Neural progenitor cell (in vitro differentiated cells): ENCODE measurements around the gene IFNK. TPM values are rescaled to one million over a fixed set of nuclear protein-coding genes. Genes with fewer than 3 reads are reported as not detected.

Source experiments
- DNase-seq: peaks from one replicate; pipeline ENCODE4 v3.0.0-alpha.2; 2016; ENCODE audit warnings: low spot score
- H2AFZ ChIP-seq: fragments of 200-600 bp; sonication (generic); replicated peaks from 2 replicates; pipeline ENCODE4 v1.6.1; 2016; ENCODE audit warnings: antibody characterized with exemption
- H3F3A ChIP-seq: fragments of 200-600 bp; sonication (generic); 2 replicates; pipeline ENCODE4 v1.6.1; 2016; ENCODE audit warnings: antibody characterized with exemption, low read depth
- H3K27ac ChIP-seq: fragments of 200-600 bp; sonication (generic); 2 replicates; pipeline ENCODE4 v1.5.1; 2016; ENCODE audit warnings: mild to moderate bottlenecking
- H3K27me3 ChIP-seq: fragments of 200-600 bp; sonication (generic); 2 replicates; pipeline ENCODE4 v1.6.1; 2016; ENCODE audit warnings: mild to moderate bottlenecking, moderate library complexity
- H3K36me3 ChIP-seq: fragments of 200-600 bp; sonication (generic); 2 replicates; pipeline ENCODE4 v1.5.1; 2016
- H3K4me1 ChIP-seq: fragments of 200-600 bp; sonication (generic); 2 replicates; pipeline ENCODE4 v1.6.1; 2016; ENCODE audit warnings: mixed run types
- H3K4me2 ChIP-seq: fragments of 200-600 bp; sonication (generic); 2 replicates; pipeline ENCODE4 v1.6.1; 2016
- H3K4me3 ChIP-seq: fragments of 200-600 bp; sonication (generic); 2 replicates; pipeline ENCODE4 v1.5.1; 2016
- H3K79me2 ChIP-seq: fragments of 200-600 bp; sonication (generic); 2 replicates; pipeline ENCODE4 v1.6.1; 2016; ENCODE audit warnings: low read depth
- H3K9ac ChIP-seq: fragments of 200-600 bp; sonication (generic); 2 replicates; pipeline ENCODE4 v1.6.1; 2016
- H3K9me3 ChIP-seq: fragments of 200-600 bp; sonication (generic); 2 replicates; pipeline ENCODE4 v1.5.1; 2016; ENCODE audit warnings: low read depth
- H4K20me1 ChIP-seq: fragments of 200-600 bp; sonication (generic); 2 replicates; pipeline ENCODE4 v1.6.1; 2016; ENCODE audit warnings: low read depth
- H3K27ac Mint-ChIP-seq: 3 replicates; pipeline ENCODE4 v1.8.0; 2021; ENCODE audit warnings: mixed read lengths
- H3K27me3 Mint-ChIP-seq: 2 replicates; pipeline ENCODE4 v1.8.0; 2022; ENCODE audit warnings: low read depth, mild to moderate bottlenecking, inconsistent platforms, moderate library complexity, mixed read lengths; ENCODE audit not compliant: insufficient read depth
- H3K36me3 Mint-ChIP-seq: 3 replicates; pipeline ENCODE4 v1.8.0; 2021; ENCODE audit warnings: mixed read lengths
- H3K4me1 Mint-ChIP-seq: 3 replicates; pipeline ENCODE4 v1.8.0; 2021; ENCODE audit warnings: mixed read lengths
- H3K4me3 Mint-ChIP-seq: 3 replicates; pipeline ENCODE4 v1.8.0; 2021; ENCODE audit warnings: mild to moderate bottlenecking, moderate library complexity, mixed read lengths
- H3K9me3 Mint-ChIP-seq: 3 replicates; pipeline ENCODE4 v1.8.0; 2020; ENCODE audit warnings: mixed read lengths
- EZH2 ChIP-seq: fragments of 200-600 bp; sonication (generic); IDR thresholded peaks from 2 replicates; pipeline ENCODE4 v1.6.1; 2017; ENCODE audit warnings: antibody characterized with exemption, mild to moderate bottlenecking, moderate library complexity
- EZH2phosphoT487 ChIP-seq: fragments of 200-600 bp; sonication (generic); IDR thresholded peaks from 2 replicates; pipeline ENCODE4 v1.6.1; 2017; ENCODE audit warnings: antibody characterized with exemption
- total RNA-seq: library from RNA; depleted of rRNA; stranded (reverse); fragments of >200 nt; gene quantifications from 2 replicates; pipeline ENCODE4 v1.2.3, GENCODE V29; 2015; ENCODE audit warnings: low replicate concordance
- TF ChIP-seq, protein P1 (sequence below): fragments of 200-600 bp; sonication (generic); IDR thresholded peaks from 2 replicates; pipeline ENCODE4 v1.5.1; 2017; ENCODE audit warnings: antibody characterized with exemption, mild to moderate bottlenecking

The IFNK gene
- total RNA-seq, 1 donor from 2014 or later: not detected

DNA sequence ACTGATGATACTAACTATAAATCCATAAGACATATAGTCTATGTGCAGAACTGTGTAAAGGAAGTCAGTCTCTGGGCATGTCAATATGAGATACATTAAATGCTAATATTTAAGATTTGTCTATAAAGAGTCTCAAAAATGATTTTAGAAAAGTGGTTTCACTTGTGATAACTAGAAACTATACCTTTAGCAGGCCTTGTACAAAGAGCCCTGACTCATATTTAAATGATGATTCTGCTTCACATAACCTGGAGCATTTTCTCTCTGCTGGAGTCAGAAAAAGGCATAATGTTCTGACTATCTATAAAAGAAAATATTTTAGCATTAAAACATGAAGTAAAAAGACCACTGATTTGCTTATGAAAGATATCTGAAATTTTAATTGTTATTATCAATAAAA lies 34.2 kb downstream of the IFNK start:
- no peaks in the 10 kb centered on the region for H3K4me1 Mint-ChIP-seq
- Histone ChIP-seq H3F3A (no peaks in the 10 kb centered on the region), H3K4me3 (no peak overlapping the region), H3K27me3 (no peaks in the 10 kb centered on the region), H3K27ac (no peak overlapping the region), H3K4me1 (no peaks in the 10 kb centered on the region), H4K20me1 (no peaks in the 10 kb centered on the region), H3K9ac (no peak overlapping the region), H3K36me3 (peaks cover 62% of the 10 kb centered on the region), H3K79me2 (no peaks in the 10 kb centered on the region), H3K9me3 (no peaks in the 10 kb centered on the region), H3K4me2 (no peak overlapping the region), H2AFZ (no peak overlapping the region)
- H3K27me3 Mint-ChIP-seq: no peaks in the 10 kb centered on the region
- H3K36me3 Mint-ChIP-seq: peaks cover 26% of the 10 kb centered on the region
- TF ChIP-seq EZH2: no peak
- TF ChIP-seq EZH2phosphoT487: no peak
- TF ChIP-seq, protein P1, sequence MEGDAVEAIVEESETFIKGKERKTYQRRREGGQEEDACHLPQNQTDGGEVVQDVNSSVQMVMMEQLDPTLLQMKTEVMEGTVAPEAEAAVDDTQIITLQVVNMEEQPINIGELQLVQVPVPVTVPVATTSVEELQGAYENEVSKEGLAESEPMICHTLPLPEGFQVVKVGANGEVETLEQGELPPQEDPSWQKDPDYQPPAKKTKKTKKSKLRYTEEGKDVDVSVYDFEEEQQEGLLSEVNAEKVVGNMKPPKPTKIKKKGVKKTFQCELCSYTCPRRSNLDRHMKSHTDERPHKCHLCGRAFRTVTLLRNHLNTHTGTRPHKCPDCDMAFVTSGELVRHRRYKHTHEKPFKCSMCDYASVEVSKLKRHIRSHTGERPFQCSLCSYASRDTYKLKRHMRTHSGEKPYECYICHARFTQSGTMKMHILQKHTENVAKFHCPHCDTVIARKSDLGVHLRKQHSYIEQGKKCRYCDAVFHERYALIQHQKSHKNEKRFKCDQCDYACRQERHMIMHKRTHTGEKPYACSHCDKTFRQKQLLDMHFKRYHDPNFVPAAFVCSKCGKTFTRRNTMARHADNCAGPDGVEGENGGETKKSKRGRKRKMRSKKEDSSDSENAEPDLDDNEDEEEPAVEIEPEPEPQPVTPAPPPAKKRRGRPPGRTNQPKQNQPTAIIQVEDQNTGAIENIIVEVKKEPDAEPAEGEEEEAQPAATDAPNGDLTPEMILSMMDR: no peak
- DNase-seq: no peak
- H3K27ac Mint-ChIP-seq: no peak overlapping the region
- H3K4me3 Mint-ChIP-seq: no peak overlapping the region
- H3K9me3 Mint-ChIP-seq: no peaks in the 10 kb centered on the region

DNA sequence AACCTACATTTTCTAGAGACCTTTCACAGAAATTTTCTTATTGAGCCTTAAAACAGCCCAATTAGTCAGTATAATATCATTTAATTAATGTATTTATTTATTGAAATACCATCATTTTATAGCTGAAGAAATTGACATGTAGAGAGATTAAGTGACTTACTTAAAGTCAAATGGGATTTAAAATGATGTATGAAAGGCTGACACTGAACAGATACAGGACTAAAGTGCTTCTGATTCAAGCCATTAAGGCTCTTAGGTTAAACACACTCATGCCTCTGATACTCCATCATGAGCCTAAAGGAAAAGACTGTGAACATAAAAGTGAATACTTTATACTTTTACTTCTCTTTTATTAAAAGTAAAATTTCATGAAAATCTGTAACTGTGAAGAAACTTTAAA lies 36.4 kb downstream of the IFNK start:
- Mint-ChIP-seq H3K9me3 (no peaks in the 10 kb centered on the region), H3K4me3 (no peak overlapping the region), H3K27ac (no peak overlapping the region), H3K4me1 (no peaks in the 10 kb centered on the region), H3K36me3 (peaks cover 15% of the 10 kb centered on the region), H3K27me3 (no peaks in the 10 kb centered on the region)
- no peak for DNase-seq
- H3K9me3 ChIP-seq: no peaks in the 10 kb centered on the region
- peaks cover 63% of the 10 kb centered on the region for H3K36me3 ChIP-seq
- no peak overlapping the region for H3K4me3 ChIP-seq
- H3K79me2 ChIP-seq: no peaks in the 10 kb centered on the region
- H3F3A ChIP-seq: no peaks in the 10 kb centered on the region
- H3K4me2 ChIP-seq: no peak overlapping the region
- H4K20me1 ChIP-seq: no peaks in the 10 kb centered on the region
- no peaks in the 10 kb centered on the region for H3K27me3 ChIP-seq
- no peaks in the 10 kb centered on the region for H3K4me1 ChIP-seq
- no peak overlapping the region for H3K9ac ChIP-seq
- no peak overlapping the region for H2AFZ ChIP-seq
- TF ChIP-seq, protein P1: no peak
- no peak for TF ChIP-seq EZH2phosphoT487
- no peak for TF ChIP-seq EZH2
- H3K27ac ChIP-seq: no peak overlapping the region

DNA sequence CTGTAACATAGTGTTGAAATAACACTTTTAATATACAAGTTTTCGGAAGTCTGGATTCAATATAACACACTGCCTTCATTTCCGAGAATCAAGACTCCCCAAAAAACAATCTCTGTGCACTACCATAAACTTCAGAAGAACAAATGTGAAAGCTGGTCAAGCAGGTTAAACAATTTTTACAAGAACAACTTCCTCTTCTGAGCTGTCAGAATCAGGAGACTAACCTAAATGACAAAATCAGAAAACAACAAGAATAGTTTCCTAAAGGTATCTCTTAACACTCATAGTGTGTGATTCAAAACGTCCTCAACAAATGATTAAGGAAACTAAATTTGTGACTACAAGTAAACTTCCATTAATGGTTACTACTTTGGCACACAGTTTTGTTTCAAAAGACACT lies 37.6 kb downstream of the IFNK start:
- no peaks in the 10 kb centered on the region for H4K20me1 ChIP-seq
- H3K9me3 Mint-ChIP-seq: no peaks in the 10 kb centered on the region
- H3K4me3 ChIP-seq: no peak overlapping the region
- H3K4me3 Mint-ChIP-seq: no peak overlapping the region
- TF ChIP-seq, protein P1: no peak
- TF ChIP-seq EZH2phosphoT487 (no peak), EZH2 (no peak)
- DNase-seq: no peak
- H3K9me3 ChIP-seq: no peaks in the 10 kb centered on the region
- H3F3A ChIP-seq: no peaks in the 10 kb centered on the region
- H3K27ac Mint-ChIP-seq: no peak overlapping the region
- no peaks in the 10 kb centered on the region for H3K4me1 ChIP-seq
- no peaks in the 10 kb centered on the region for H3K27me3 ChIP-seq
- peaks cover 21% of the 10 kb centered on the region for H3K36me3 Mint-ChIP-seq
- H3K27me3 Mint-ChIP-seq: no peaks in the 10 kb centered on the region
- H3K9ac ChIP-seq: no peak overlapping the region
- peaks cover 60% of the 10 kb centered on the region for H3K36me3 ChIP-seq
- no peak overlapping the region for H3K4me2 ChIP-seq
- no peak overlapping the region for H2AFZ ChIP-seq
- no peak overlapping the region for H3K27ac ChIP-seq
- H3K4me1 Mint-ChIP-seq: no peaks in the 10 kb centered on the region
- peaks cover 6% of the 10 kb centered on the region for H3K79me2 ChIP-seq
